GM12801 (cell line): ENCODE measurements around the gene DENND2D.

ENCODE experiments used
- CTCF ChIP-seq: IDR thresholded peaks from one replicate; pipeline ENCODE4 v1.5.1; 2011; ENCODE audit warnings: control low read depth; ENCODE audit not compliant: insufficient read length; ENCODE audit errors: extremely low read depth

Gene DENND2D

GRCh38 chr1:111139324-111139955 lies 61.0 kb downstream of the DENND2D start:
- TF ChIP-seq CTCF: no peak
